T1000 (cell line): ENCODE data around the gene CEP95.
"Not testable (repeated sequence)": the region's sequence is repeated elsewhere in the genome, so short reads cannot be mapped to it uniquely, and the experiment has no call there.

ENCODE experiments used
- DNase-seq: peaks from one replicate; lab custom pipeline; 2025; ENCODE audit warnings: mixed read lengths; lab: John Stamatoyannopoulos, UW

Gene CEP95

GRCh38 chr17:64574646-64575045 is 67.9 kb downstream of the CEP95 start:
- no peak for DNase-seq

GRCh38 chr17:64575431-64575830 is 68.7 kb downstream of the CEP95 start:
- no peak for DNase-seq

GRCh38 chr17:64577025-64577424 is 70.2 kb downstream of the CEP95 start:
- DNase-seq: not testable (repeated sequence)

GRCh38 chr17:64579917-64580316 is 73.1 kb downstream of the CEP95 start:
- DNase-seq: no peak

DNA sequence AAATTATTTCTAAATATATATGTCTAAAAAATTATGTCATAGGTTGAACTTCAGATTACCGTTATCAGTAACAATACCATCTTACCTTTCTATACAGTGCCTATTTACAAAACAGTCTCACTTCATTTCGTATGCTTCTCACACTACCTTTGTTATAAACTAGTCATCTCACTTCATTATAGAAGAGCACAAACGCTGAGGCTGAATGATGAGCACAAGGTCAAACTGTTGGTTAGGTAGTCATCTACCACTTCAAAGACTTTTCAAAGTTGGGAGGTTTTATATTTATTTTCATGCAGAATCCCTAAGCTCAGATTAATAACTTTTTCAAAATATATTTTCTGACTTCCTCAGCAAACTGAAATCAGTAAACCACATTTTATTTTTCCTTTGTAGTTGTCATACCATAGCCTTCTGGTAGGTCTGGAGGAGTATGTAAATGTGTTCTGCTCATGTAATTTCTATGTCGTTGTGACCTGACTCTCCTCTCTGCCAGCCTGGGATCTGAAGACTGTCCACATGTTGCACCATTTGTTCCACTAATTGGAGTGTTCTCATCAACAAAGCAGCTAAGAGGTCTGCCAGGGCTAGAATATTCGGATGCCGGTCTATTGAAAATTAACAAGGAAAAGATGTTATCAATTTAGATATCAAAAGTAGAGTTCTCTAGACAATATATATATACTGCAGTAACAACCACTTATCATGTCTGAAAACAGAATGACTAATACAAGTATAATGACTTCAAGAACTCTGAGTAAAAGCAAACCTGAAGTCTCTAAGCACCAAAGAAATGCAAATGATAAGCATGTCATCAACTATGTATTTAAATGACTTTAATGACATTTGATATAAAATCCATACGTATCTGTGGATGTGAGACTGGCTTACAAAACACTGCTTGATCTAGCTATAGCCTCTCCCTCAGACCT is 73.9 kb downstream of the CEP95 start:
- no peak for DNase-seq

DNA sequence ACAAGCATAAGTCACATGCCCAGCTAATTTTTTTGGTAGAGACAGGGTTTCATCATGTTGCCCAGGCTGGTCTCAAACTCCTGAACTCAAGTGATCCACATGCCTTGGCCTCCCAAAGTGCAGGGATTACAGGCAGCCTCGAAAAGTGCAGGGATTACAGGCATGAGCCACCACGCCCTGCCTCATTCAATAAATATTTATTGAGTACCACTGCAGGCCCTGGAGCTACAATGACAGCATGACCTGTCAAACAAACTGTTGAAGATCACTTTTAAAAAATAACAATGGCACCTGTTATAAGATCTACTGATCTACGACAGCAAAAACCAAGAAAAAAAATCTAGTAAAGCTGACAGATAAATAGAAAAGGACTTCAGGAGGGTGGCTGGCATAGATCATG is 76.3 kb downstream of the CEP95 start:
- no peak for DNase-seq

- no peak for DNase-seq
Measured at GRCh38 chr17:64585146-64585545, 78.4 kb downstream of the CEP95 start.
